ENCODE measurements around the gene CENPV. TPM values are rescaled to one million over a fixed set of nuclear protein-coding genes. Genes with fewer than 3 reads are reported as not detected.

CENPV gene
- total and polyA plus RNA-seq, 10 of the 15 experiments (the other 5 are each of a cell fraction or from before 2014, with no cell fraction given), result 22.5 to 98.6 (median 80.8) TPM

- Histone ChIP-seq H3K9me3 (replicated peaks; ENCODE audit: control insufficient read depth, insufficient read depth, low read length) (no peaks in the 10 kb centered on the region), H3K4me2 (ENCODE audit: control insufficient read depth, insufficient read depth) (no peak overlapping the region), H2AFZ (ENCODE audit: control insufficient read depth, low read depth, low read length) (no peak overlapping the region), H3K36me3 (ENCODE audit: control insufficient read depth in 2 of 2, insufficient read depth in 2 of 2, low read length in 1 of 2) (no peaks in the 10 kb centered on the region; a peak in 1 of 4 replicates), H3K4me3 (no peak overlapping the region), H3K4me1 (ENCODE audit: control insufficient read depth, insufficient read depth, low read length) (no peaks in the 10 kb centered on the region), H3K27ac (ENCODE audit: control insufficient read depth, insufficient read depth) (no peak overlapping the region), H3K9ac (ENCODE audit: control insufficient read depth, insufficient read depth, low read length) (no peak overlapping the region), H4K20me1 (ENCODE audit: control insufficient read depth, insufficient read depth) (no peaks in the 10 kb centered on the region), H3K27me3 (replicated peaks in 1 of 2; ENCODE audit: control insufficient read depth in 2 of 2, insufficient read depth in 2 of 2, low read length in 1 of 2) (no peaks in the 10 kb centered on the region), H3K79me2 (ENCODE audit: control insufficient read depth, insufficient read depth, low read length) (no peaks in the 10 kb centered on the region)
- 90% methylated on average over 13 of the region's 13 CpGs for WGBS (ENCODE audit: insufficient coverage, insufficient replicate concordance, low lambda C conversion rate, missing lambda C conversion rate)
- ChIA-PET CTCF (interaction anchor here (0.7 to 5.4 kb wide), 5 partner anchors 9 to 271 kb away, joined by 3 to 37 read pairs (median 5); no protein-coding TSS in a partner anchor), SMC1A (ENCODE audit: uncharacterized antibody, unreplicated experiment) (interaction anchor here (0.9 to 3.4 kb wide), 5 partner anchors 7 to 61 kb away, joined by 3 to 16 read pairs (median 5); no protein-coding TSS in a partner anchor), RAD21 (ENCODE audit: unreplicated experiment) (interaction anchor here (1.1 kb wide), 1 partner anchor 61 kb away, joined by 3 read pairs; no protein-coding TSS in a partner anchor), POLR2A (interaction anchor here (0.6 to 2.1 kb wide), 2 partner anchors 11 to 13 kb away, joined by 4 to 8 read pairs; no protein-coding TSS in a partner anchor)
- no peak for DNase-seq (ENCODE audit: low read depth, low spot score)
- no TSS peak for BruUV-seq (replicated peaks)
- intact Hi-C loops (cut with micrococcal nuclease; ENCODE audit: unreplicated experiment) (no loop called here), in situ Hi-C loops (cut with MboI) (no loop called here)
- TF ChIP-seq, protein P1, sequence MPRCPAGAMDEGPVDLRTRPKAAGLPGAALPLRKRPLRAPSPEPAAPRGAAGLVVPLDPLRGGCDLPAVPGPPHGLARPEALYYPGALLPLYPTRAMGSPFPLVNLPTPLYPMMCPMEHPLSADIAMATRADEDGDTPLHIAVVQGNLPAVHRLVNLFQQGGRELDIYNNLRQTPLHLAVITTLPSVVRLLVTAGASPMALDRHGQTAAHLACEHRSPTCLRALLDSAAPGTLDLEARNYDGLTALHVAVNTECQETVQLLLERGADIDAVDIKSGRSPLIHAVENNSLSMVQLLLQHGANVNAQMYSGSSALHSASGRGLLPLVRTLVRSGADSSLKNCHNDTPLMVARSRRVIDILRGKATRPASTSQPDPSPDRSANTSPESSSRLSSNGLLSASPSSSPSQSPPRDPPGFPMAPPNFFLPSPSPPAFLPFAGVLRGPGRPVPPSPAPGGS (IDR thresholded peaks at IDR 0.05; ENCODE audit: borderline replicate concordance, insufficient read depth, low read depth, low read length, poor library complexity, severe bottlenecking), result no peak
- TF ChIP-seq SUZ12 (IDR thresholded peaks at IDR 0.05; ENCODE audit: unreplicated experiment) (no peak), RAD51 (IDR thresholded peaks at IDR 0.05) (no peak), KLF5 (IDR thresholded peaks at IDR 0.05; ENCODE audit: partially characterized antibody) (no peak)
- no peak for ATAC-seq
- FAIRE-seq, result no peak
These were observed 51.1 kb downstream of the CENPV start for GRCh38 chr17:16301963-16302855.
